WTC11 (cell line): ENCODE measurements around the gene NFXL1. TPM values are rescaled to one million over a fixed set of nuclear protein-coding genes. Genes with fewer than 3 reads are reported as not detected.

Experiments
- ATAC-seq: fragments of 200-7000 bp; cut with Tn5 transposase; 2 replicates; pipeline ENCODE4 v1.10.0; 2021; ENCODE audit warnings: mild to moderate bottlenecking, moderate library complexity
- CTCF ChIA-PET: fragments of 300-600 bp; sonication (Branson Sonifier 250); formaldehyde crosslinking; loops from one replicate; lab custom pipeline; 2021; ENCODE audit warnings: antibody characterized with exemption; lab: Charles Lee
- POLR2A ChIA-PET: fragments of 350-600 bp; sonication (Branson Sonifier 250); formaldehyde crosslinking; loops from one replicate; lab custom pipeline; 2021; ENCODE audit warnings: antibody characterized with exemption; lab: Charles Lee
- DNase-seq: peaks from one replicate; pipeline ENCODE4 v3.0.0; 2021; ENCODE audit warnings: low spot score
- H3K27ac Mint-ChIP-seq: 2 replicates; pipeline ENCODE4 v1.8.0; 2021; ENCODE audit warnings: mixed read lengths
- H3K27me3 Mint-ChIP-seq: 2 replicates; pipeline ENCODE4 v1.8.0; 2021; ENCODE audit warnings: low read depth, mild to moderate bottlenecking, moderate library complexity, mixed read lengths
- H3K36me3 Mint-ChIP-seq: 2 replicates; pipeline ENCODE4 v1.8.0; 2021; ENCODE audit warnings: mixed read lengths
- H3K4me1 Mint-ChIP-seq: 2 replicates; pipeline ENCODE4 v1.8.0; 2022; ENCODE audit warnings: mixed read lengths
- H3K4me3 Mint-ChIP-seq: 2 replicates; pipeline ENCODE4 v1.8.0; 2021; ENCODE audit warnings: mild to moderate bottlenecking, moderate library complexity, mixed read lengths
- H3K9me3 Mint-ChIP-seq: 2 replicates; pipeline ENCODE4 v1.8.0; 2021; ENCODE audit warnings: mixed read lengths
- AFF4 ChIP-seq: sonication (generic); formaldehyde crosslinking; IDR thresholded peaks from 2 replicates; pipeline ENCODE4 v1.8.1; 2023; ENCODE audit warnings: mild to moderate bottlenecking, missing genetic modification reagents, borderline replicate concordance
- ARID4B ChIP-seq: sonication (generic); formaldehyde crosslinking; IDR thresholded peaks from 2 replicates; pipeline ENCODE4 v1.8.0; 2023; ENCODE audit warnings: missing genetic modification reagents, mild to moderate bottlenecking, borderline replicate concordance
- CTCF ChIP-seq: fragments of 200-600 bp; IDR thresholded peaks from 2 replicates; pipeline ENCODE4 v1.8.0; 2022; ENCODE audit warnings: antibody characterized with exemption
- ERG ChIP-seq: fragments of 250-450 bp; sonication (Bioruptor Pico); IDR thresholded peaks from 2 replicates; pipeline ENCODE4 v1.8.0; 2021; ENCODE audit warnings: mild to moderate bottlenecking
- FOXK1 ChIP-seq: sonication (generic); formaldehyde crosslinking; IDR thresholded peaks from 2 replicates; pipeline ENCODE4 v1.8.0; 2022; ENCODE audit warnings: mild to moderate bottlenecking, moderate library complexity, missing genetic modification reagents
- FOXP1 ChIP-seq: sonication (generic); formaldehyde crosslinking; IDR thresholded peaks from 2 replicates; pipeline ENCODE4 v1.8.0; 2022; ENCODE audit warnings: missing genetic modification reagents, mild to moderate bottlenecking, moderate library complexity, borderline replicate concordance
- GABPB1 ChIP-seq: sonication (generic); formaldehyde crosslinking; IDR thresholded peaks from 2 replicates; pipeline ENCODE4 v1.8.1; 2023; ENCODE audit warnings: mild to moderate bottlenecking, missing genetic modification reagents
- HMGXB4 ChIP-seq: sonication (generic); formaldehyde crosslinking; IDR thresholded peaks from 2 replicates; pipeline ENCODE4 v1.8.1; 2023; ENCODE audit warnings: mild to moderate bottlenecking, moderate library complexity, missing genetic modification reagents
- MAX ChIP-seq: sonication (generic); formaldehyde crosslinking; IDR thresholded peaks from 2 replicates; pipeline ENCODE4 v1.8.0; 2022; ENCODE audit warnings: mild to moderate bottlenecking, missing genetic modification reagents
- NFYB ChIP-seq: sonication (generic); formaldehyde crosslinking; conservative IDR thresholded peaks from 2 replicates; pipeline ENCODE4 v1.8.0; 2022; ENCODE audit warnings: low read depth, missing genetic modification reagents
- NR1H2 ChIP-seq: sonication (generic); formaldehyde crosslinking; IDR thresholded peaks from 2 replicates; pipeline ENCODE4 v1.9.0; 2021; ENCODE audit warnings: mild to moderate bottlenecking, moderate library complexity, missing genetic modification reagents
- SP1 ChIP-seq: sonication (generic); formaldehyde crosslinking; conservative IDR thresholded peaks from 2 replicates; pipeline ENCODE4 v1.8.1; 2022; ENCODE audit warnings: missing genetic modification reagents
- ZNF121 ChIP-seq: sonication (generic); formaldehyde crosslinking; IDR thresholded peaks from 2 replicates; pipeline ENCODE4 v1.8.0; 2023; ENCODE audit warnings: missing genetic modification reagents
- ZNF425 ChIP-seq: fragments of 250-450 bp; sonication (Bioruptor Pico); conservative IDR thresholded peaks from 2 replicates; pipeline ENCODE4 v1.9.0; 2021; ENCODE audit warnings: mild to moderate bottlenecking
- ZSCAN18 ChIP-seq: fragments of 250-450 bp; sonication (Bioruptor Pico); IDR thresholded peaks from 2 replicates; pipeline ENCODE4 v2.1.2; 2022; ENCODE audit warnings: mild to moderate bottlenecking, moderate library complexity
- total RNA-seq: library from RNA; stranded (reverse); gene quantifications from 3 replicates; pipeline ENCODE4 v1.2.3, GENCODE V29; 2021

NFXL1 gene
- total RNA-seq, 1 experiment from 2014 or later, result 30.2 TPM

- TF ChIP-seq ERG (no peak), AFF4 (no peak)
Measured at GRCh38 chr4:47837094-47837907, 77.1 kb downstream of the NFXL1 start (continued).

- H3K4me3 Mint-ChIP-seq, result peak overlapping the region; percentile 84
- H3K4me1 Mint-ChIP-seq, result peaks cover 28% of the 10 kb centered on the region
- H3K27ac Mint-ChIP-seq, result 0 out of 2 replicates have a peak overlapping the region, but pooled peaks have one; percentile 27
- peaks cover 15% of the 10 kb centered on the region for H3K9me3 Mint-ChIP-seq
- peak; percentile 87 for ATAC-seq
- POLR2A ChIA-PET, result interaction anchor here (0.5 to 2.2 kb wide), 4 partner anchors 113 to 402 kb away, joined by 3 to 7 read pairs (median 4); no protein-coding TSS in a partner anchor
- H3K36me3 Mint-ChIP-seq, result peaks cover 9% of the 10 kb centered on the region; the same call in 1 of the 2 replicates
- H3K27me3 Mint-ChIP-seq, result peaks cover 10% of the 10 kb centered on the region; the same call in 1 of the 2 replicates
- no peak for TF ChIP-seq ZNF425 (CRISPR knock-in tag)
- TF ChIP-seq CTCF, result peak; percentile 50
- TF ChIP-seq HMGXB4 (CRISPR knock-in tag), result peak; percentile 20; the same call in 1 of the 2 replicates
- 0 out of 2 replicates have a peak, but pooled peaks have one; percentile 10 for TF ChIP-seq SP1
- no peak for TF ChIP-seq ZSCAN18 (CRISPR knock-in tag)
- TF ChIP-seq FOXP1 (CRISPR knock-in tag), result no peak
- TF ChIP-seq FOXK1 (CRISPR knock-in tag), result 0 out of 2 replicates have a peak, but pooled peaks have one; percentile 10
- TF ChIP-seq MAX, result peak; percentile 36; the same call in 1 of the 2 replicates
- TF ChIP-seq NFYB (CRISPR knock-in tag), result no peak
- no peak for TF ChIP-seq NR1H2 (CRISPR knock-in tag)
- TF ChIP-seq GABPB1 (CRISPR knock-in tag), result no peak
- no peak for TF ChIP-seq ZNF121
- TF ChIP-seq ARID4B (CRISPR knock-in tag), result 0 out of 2 replicates have a peak, but pooled peaks have one; percentile 36
- peak; percentile 88 for DNase-seq
- CTCF ChIA-PET, result interaction anchor here (0.5 to 8.0 kb wide), 55 partner anchors 9 to 438 kb away, joined by 3 to 470 read pairs (median 5); partner anchors contain the start of genes ATP10D, COMMD8 and NFXL1
Measured at GRCh38 chr4:47836641-47837093, 77.7 kb downstream of the NFXL1 start.
